ENCODE results near the gene ZNF184. TPM values are rescaled to one million over a fixed set of nuclear protein-coding genes. Genes with fewer than 3 reads are reported as not detected.

The ZNF184 gene
- total RNA-seq, 4 donors from 2014 or later: 3.9 to 6.0 (median 4.4) TPM

DNA sequence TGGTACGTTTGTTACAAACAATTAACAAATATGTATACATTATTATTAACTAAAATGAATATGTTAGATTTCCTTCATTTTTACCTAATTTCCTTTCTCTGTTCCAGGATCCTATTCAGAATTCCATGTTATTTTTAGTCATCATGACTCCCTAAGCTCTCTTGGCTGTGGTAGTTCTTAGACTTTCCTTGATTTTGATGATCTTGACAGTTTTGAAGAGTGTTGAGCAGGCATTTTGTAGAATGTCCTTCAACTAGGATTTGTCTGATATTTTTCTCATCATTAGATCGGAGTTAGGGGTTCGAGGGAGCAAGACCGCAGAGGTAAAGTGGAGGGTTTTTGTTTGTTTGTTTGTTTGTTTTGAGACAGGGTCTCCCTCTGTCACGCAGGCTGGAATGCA, 44.3 kb upstream of the ZNF184 start:
- Histone ChIP-seq H3K27ac (no peak overlapping the region), H3K36me3 (no peaks in the 10 kb centered on the region), H3K4me1 (peaks cover 6 to 7% of the 10 kb centered on the region in 2 donors), H3K9me3 (no peaks in the 10 kb centered on the region), H3K27me3 (peaks cover 17 to 25% (median 23%) of the 10 kb centered on the region in 3 donors), H3K4me3 (no peak overlapping the region)
- intact Hi-C loops (cut with DNase I; ENCODE audit: low total_unique reads): loop anchor here (5.0 kb wide), 1 partner anchor 340 kb away; no protein-coding TSS in a partner anchor
- no peak for DNase-seq
- no peak for ATAC-seq
- in situ Hi-C loops (cut with MboI; ENCODE audit: low sequenced_read_pairs in 4 of 4): loop anchor here (10.0 to 25.0 kb wide), 4 partner anchors 228 to 378 kb away; a partner anchor contains a TSS
- TF ChIP-seq, protein P1, sequence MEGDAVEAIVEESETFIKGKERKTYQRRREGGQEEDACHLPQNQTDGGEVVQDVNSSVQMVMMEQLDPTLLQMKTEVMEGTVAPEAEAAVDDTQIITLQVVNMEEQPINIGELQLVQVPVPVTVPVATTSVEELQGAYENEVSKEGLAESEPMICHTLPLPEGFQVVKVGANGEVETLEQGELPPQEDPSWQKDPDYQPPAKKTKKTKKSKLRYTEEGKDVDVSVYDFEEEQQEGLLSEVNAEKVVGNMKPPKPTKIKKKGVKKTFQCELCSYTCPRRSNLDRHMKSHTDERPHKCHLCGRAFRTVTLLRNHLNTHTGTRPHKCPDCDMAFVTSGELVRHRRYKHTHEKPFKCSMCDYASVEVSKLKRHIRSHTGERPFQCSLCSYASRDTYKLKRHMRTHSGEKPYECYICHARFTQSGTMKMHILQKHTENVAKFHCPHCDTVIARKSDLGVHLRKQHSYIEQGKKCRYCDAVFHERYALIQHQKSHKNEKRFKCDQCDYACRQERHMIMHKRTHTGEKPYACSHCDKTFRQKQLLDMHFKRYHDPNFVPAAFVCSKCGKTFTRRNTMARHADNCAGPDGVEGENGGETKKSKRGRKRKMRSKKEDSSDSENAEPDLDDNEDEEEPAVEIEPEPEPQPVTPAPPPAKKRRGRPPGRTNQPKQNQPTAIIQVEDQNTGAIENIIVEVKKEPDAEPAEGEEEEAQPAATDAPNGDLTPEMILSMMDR (IDR thresholded peaks at IDR 0.05 in 4 of 5, conservative IDR thresholded peaks at IDR 0.05 in 1 of 5): no peak
- TF ChIP-seq POLR2A (IDR thresholded peaks at IDR 0.05): no peak

DNA sequence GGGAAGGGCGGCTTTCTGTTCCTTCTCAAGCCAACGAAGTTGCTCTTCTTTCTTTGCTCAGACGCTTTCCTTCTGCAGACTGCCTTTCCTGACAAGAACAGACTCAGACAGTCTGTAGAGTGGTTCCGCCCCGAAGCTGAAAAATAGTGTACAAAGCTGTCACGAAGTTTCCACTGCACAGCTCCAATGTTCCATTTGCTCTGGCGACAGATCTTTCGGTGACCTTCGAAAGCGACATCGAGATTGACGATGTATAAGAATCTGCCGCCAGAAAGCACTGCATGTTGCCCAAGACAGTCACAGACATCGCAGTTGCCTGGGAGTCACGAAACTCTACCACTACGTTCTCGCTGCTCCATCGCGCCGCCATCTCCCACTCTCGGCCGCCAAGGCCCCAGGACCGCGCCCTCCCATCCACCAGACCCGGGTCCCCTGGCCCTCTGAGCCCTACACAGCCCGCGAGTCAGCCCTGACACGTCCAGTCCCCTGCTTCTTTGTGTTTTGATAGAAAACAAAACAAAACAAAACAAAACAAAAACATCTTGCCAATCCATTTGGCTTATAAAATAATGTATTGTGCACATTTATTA, 42.1 kb upstream of the ZNF184 start:
- no peak overlapping the region for H3K27ac ChIP-seq
- intact Hi-C loops (cut with DNase I; ENCODE audit: low total_unique reads) (loop anchor here (5.0 kb wide), 1 partner anchor 338 kb away; no protein-coding TSS in a partner anchor), in situ Hi-C loops (cut with MboI; ENCODE audit: low sequenced_read_pairs in 4 of 4) (loop anchor here (10.0 to 25.0 kb wide), 4 partner anchors 230 to 380 kb away; a partner anchor contains a TSS)
- no peak overlapping the region for H3K4me3 ChIP-seq
- no peak for TF ChIP-seq POLR2A (IDR thresholded peaks at IDR 0.05)
- TF ChIP-seq, protein P1 (IDR thresholded peaks at IDR 0.05 in 4 of 5, conservative IDR thresholded peaks at IDR 0.05 in 1 of 5): no peak
- H3K4me1 ChIP-seq: peaks cover 6 to 7% of the 10 kb centered on the region in 2 donors
- ATAC-seq (no peak), DNase-seq (no peak)
- H3K9me3 ChIP-seq: no peaks in the 10 kb centered on the region
- peaks cover 29 to 42% (median 38%) of the 10 kb centered on the region in 3 donors for H3K27me3 ChIP-seq
- H3K36me3 ChIP-seq: no peaks in the 10 kb centered on the region

GRCh38 chr6:27512525-27512924, 39.6 kb upstream of the ZNF184 start:
- DNase-seq (no peak), ATAC-seq (no peak)
- TF ChIP-seq, protein P1 (IDR thresholded peaks at IDR 0.05 in 4 of 5, conservative IDR thresholded peaks at IDR 0.05 in 1 of 5): no peak
- TF ChIP-seq POLR2A (IDR thresholded peaks at IDR 0.05): no peak
- Histone ChIP-seq H3K27ac (no peak overlapping the region), H3K4me1 (no peaks in the 10 kb centered on the region), H3K4me3 (no peak overlapping the region), H3K9me3 (no peaks in the 10 kb centered on the region), H3K36me3 (no peaks in the 10 kb centered on the region), H3K27me3 (peaks cover 29 to 50% (median 43%) of the 10 kb centered on the region in 3 donors)
- in situ Hi-C loops (cut with MboI; ENCODE audit: low sequenced_read_pairs in 4 of 4): loop anchor here (10.0 to 25.0 kb wide), 4 partner anchors 232 to 382 kb away; a partner anchor contains a TSS
- intact Hi-C loops (cut with DNase I; ENCODE audit: low total_unique reads): no loop called here

DNA sequence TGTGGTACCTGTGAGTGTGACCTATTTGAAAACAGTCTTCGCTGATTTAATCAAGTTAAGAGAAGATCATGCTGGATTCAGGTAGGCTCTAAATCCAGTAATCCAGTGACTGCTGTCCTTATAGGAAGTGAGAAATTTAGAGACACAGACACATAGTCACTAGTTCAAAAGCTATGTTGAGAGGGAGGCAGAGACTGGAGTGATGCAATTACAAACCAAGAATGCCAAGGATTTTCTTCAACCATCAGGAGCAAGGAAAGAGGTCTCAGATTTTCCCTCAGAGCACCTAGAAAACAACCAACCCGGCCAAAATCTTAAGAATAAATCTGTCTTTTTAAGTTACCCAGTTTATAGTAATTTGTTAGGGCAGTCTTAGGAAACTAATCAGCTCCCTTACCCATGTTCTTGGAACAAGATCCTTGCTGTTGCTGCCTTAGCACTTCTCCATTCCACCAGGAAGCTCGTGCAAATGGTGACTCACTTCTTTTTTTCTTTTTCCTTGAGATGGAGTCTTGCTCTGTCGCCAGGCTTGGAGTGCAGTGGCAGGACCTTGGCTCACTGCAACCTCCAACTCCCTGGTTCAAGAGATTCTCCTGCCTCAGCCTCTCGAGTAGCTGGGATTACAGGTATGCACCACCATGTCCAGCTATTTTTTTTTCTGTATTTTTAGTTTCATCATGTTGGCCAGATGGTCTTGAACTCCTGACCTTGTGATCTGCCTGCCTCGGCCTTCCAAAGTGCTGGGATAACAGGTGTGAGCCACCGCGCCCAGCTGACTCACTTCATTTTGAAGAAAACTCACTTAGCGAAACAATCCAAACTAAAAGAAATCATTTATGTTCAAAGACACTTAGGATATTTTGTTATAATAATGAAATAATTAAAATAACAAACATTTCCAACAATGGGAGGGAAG, 34.4 kb upstream of the ZNF184 start:
- Histone ChIP-seq H3K36me3 (no peaks in the 10 kb centered on the region), H3K27me3 (peaks cover 25 to 31% (median 30%) of the 10 kb centered on the region in 3 donors), H3K27ac (no peak overlapping the region), H3K4me3 (no peak overlapping the region), H3K4me1 (peaks cover 0 to 11% of the 10 kb centered on the region in 2 donors), H3K9me3 (no peaks in the 10 kb centered on the region)
- no peak for DNase-seq
- in situ Hi-C loops (cut with MboI; ENCODE audit: low sequenced_read_pairs in 4 of 4): loop anchor here in 3 of 4 donors (25.0 kb wide), 2 partner anchors 255 to 320 kb away; no protein-coding TSS in a partner anchor
- intact Hi-C loops (cut with DNase I; ENCODE audit: low total_unique reads): no loop called here
- ATAC-seq: no peak
- TF ChIP-seq, protein P1 (IDR thresholded peaks at IDR 0.05 in 4 of 5, conservative IDR thresholded peaks at IDR 0.05 in 1 of 5): no peak
- TF ChIP-seq POLR2A (IDR thresholded peaks at IDR 0.05): no peak

All from gastrocnemius medialis (tissue), 4 donors.